GM12878 (cell line): ENCODE results near the gene IKZF5. TPM values are rescaled to one million over a fixed set of nuclear protein-coding genes. Genes with fewer than 3 reads are reported as not detected.
A peak's percentile ranks its signal among the peaks of the same experiment; 100 is the strongest.

ENCODE experiments used
- ASH2L ChIP-seq: fragments of 300-600, 200-600 bp; sonication (generic); IDR thresholded peaks from 2 replicates; pipeline ENCODE4 v1.6.1; 2017; ENCODE audit warnings: low read depth, mild to moderate bottlenecking, borderline replicate concordance
- ATF7 ChIP-seq: fragments of 450-650 bp; IDR thresholded peaks from 2 replicates; pipeline ENCODE4 v1.6.1; 2016; ENCODE audit warnings: low read depth, mild to moderate bottlenecking
- CHD2 ChIP-seq: IDR thresholded peaks from 2 replicates; pipeline ENCODE4 v1.6.1; 2011; ENCODE audit warnings: low read depth, low read length, improper control_type of control experiment, borderline replicate concordance
- CHD4 ChIP-seq: fragments of 200-600 bp; sonication (generic); IDR thresholded peaks from 2 replicates; pipeline ENCODE4 v1.6.1; 2016; ENCODE audit warnings: mild to moderate bottlenecking
- CREB1 ChIP-seq: IDR thresholded peaks from 2 replicates; pipeline ENCODE4 v1.6.1; 2012; ENCODE audit warnings: low read depth, mild to moderate bottlenecking, inconsistent platforms
- DPF2 ChIP-seq: fragments of 450-650 bp; IDR thresholded peaks from 2 replicates; pipeline ENCODE4 v1.6.1; 2017; ENCODE audit warnings: mild to moderate bottlenecking
- EZH2 ChIP-seq: IDR thresholded peaks from 2 replicates; pipeline ENCODE4 v1.6.1; 2012; ENCODE audit warnings: low read depth, mild to moderate bottlenecking, control low read depth, inconsistent platforms, low read length, borderline replicate concordance; ENCODE audit not compliant: control insufficient read depth
- HCFC1 ChIP-seq: fragments of 150-350 bp; IDR thresholded peaks from 2 replicates; pipeline ENCODE4 v1.6.1; 2014; ENCODE audit warnings: low read length
- IKZF1 ChIP-seq: fragments of 450-650 bp; conservative IDR thresholded peaks from 2 replicates; pipeline ENCODE4 v1.6.1; 2017; ENCODE audit warnings: antibody characterized with exemption, mild to moderate bottlenecking
- KAT2A ChIP-seq: conservative IDR thresholded peaks from 2 replicates; pipeline ENCODE4 v1.6.1; 2011; ENCODE audit warnings: low read depth, low read length; ENCODE audit not compliant: control insufficient read depth
- MLLT1 ChIP-seq: fragments of 450-650 bp; IDR thresholded peaks from 2 replicates; pipeline ENCODE4 v1.6.1; 2016; ENCODE audit warnings: mild to moderate bottlenecking
- MXI1 ChIP-seq: fragments of 150-350 bp; IDR thresholded peaks from 2 replicates; pipeline ENCODE4 v1.6.1; 2011; ENCODE audit warnings: low read depth, mild to moderate bottlenecking, inconsistent platforms, low read length, improper control_type of control experiment
- NR2C2 ChIP-seq: IDR thresholded peaks from 2 replicates; pipeline ENCODE4 v1.6.1; 2011; ENCODE audit warnings: borderline replicate concordance, low read depth; ENCODE audit not compliant: control insufficient read depth, insufficient read length
- POLR2A ChIP-seq: IDR thresholded peaks from 2 replicates; pipeline ENCODE4 v1.6.1; 2011; ENCODE audit warnings: low read depth, mild to moderate bottlenecking, low read length
- SIX5 ChIP-seq: IDR thresholded peaks from 2 replicates; pipeline ENCODE4 v1.6.1; 2011; ENCODE audit warnings: mild to moderate bottlenecking, low read depth, low read length, moderate library complexity; ENCODE audit not compliant: severe bottlenecking
- SMAD5 ChIP-seq: IDR thresholded peaks from 2 replicates; pipeline ENCODE4 v1.6.1; 2016; ENCODE audit warnings: antibody characterized with exemption, low read depth
- STAT1 ChIP-seq: fragments of 450-650 bp; conservative IDR thresholded peaks from 2 replicates; pipeline ENCODE4 v1.6.1; 2014; ENCODE audit warnings: antibody characterized with exemption, mild to moderate bottlenecking
- TCF12 ChIP-seq: IDR thresholded peaks from 2 replicates; pipeline ENCODE4 v1.6.1; 2011; ENCODE audit warnings: low read depth, mild to moderate bottlenecking, low read length
- ZNF274 ChIP-seq: IDR thresholded peaks from one replicate; pipeline ENCODE4 v1.8.0; 2011; ENCODE audit not compliant: insufficient read length, insufficient read depth
- ZSCAN29 ChIP-seq: fragments of 450-650 bp; IDR thresholded peaks from 2 replicates; pipeline ENCODE4 v1.6.1; 2017; ENCODE audit warnings: mild to moderate bottlenecking, moderate library complexity
- polyA plus RNA-seq, 11 experiments: library from polyadenylated mRNA; depleted of rRNA in 4 of 11; unstranded in 6 of 11; stranded (reverse) in 5 of 11; fragments of >200 nt; fragmentation: Nextera tagmentation in 4 of 11; fragmentation: Illumina TruSeq in 1 of 11; extraction: Ambion mirVana in 4 of 11; extraction: Trizol in 1 of 11; gene quantifications; 1 replicate in 1 of 11; 2 replicates in 10 of 11; pipeline versions ENCODE4 v1.2.1 to v1.2.3, GENCODE V29; 2011 to 2016; ENCODE audit warnings: inconsistent platforms in 2 of 11, missing spikeins in 2 of 11, low read depth in 1 of 11
- total RNA-seq, 4 experiments: library from RNA; depleted of rRNA in 3 of 4; stranded (reverse); fragments of >200 nt in 3 of 4; fragmentation: Illumina TruSeq in 1 of 4; extraction: Trizol in 1 of 4; gene quantifications; 2 replicates each; pipeline versions ENCODE4 v1.2.1 to v1.2.3, GENCODE V29; 2013 to 2021
- TF ChIP-seq, protein P1 (sequence below): fragments of 450-650 bp; IDR thresholded peaks from 2 replicates; pipeline ENCODE4 v1.6.1; 2017; ENCODE audit warnings: mild to moderate bottlenecking, moderate library complexity

Gene IKZF5
- total and polyA plus RNA-seq, 10 of the 15 experiments (the other 5 are each of a cell fraction or from before 2014, with no cell fraction given) = 5.3 to 23.2 (median 11.8) TPM

DNA sequence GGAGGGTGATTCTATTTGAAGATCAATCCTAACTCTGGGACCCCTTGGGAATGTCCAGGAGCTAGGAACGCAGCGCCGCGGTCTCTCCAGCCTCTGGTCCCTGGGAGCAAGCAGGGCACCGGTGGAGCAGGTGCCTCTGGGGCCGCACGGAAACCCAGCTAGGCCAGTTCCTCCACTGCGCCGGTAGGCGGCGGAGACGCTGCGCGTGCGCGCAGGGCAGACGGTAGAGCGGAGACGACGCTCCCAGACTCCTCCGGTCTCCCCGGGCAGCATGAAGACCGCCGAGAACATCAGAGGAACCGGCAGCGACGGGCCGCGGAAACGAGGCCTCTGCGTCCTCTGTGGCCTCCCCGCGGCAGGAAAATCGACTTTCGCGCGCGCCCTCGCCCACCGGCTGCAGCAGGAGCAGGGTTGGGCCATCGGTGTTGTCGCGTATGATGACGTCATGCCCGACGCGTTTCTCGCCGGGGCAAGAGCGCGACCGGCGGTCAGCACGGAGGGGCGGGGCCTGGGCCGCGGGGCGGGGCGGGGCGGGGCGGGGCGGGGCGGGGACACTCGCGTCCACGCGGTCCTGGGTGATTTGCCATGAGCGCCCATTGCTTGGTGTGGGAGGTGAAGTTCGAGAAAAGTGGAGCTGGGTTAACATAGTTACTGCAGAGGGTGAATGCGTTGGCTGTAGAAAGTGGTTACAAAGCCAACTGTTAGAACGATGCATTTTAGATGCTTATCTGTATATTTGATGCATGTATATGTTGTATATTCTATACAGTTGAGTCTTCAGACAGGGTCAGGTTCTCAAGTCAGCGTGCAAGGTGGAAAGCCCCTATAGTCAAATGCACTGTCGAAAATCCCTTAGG, 28.2 kb downstream of the IKZF5 start, which contains the start of gene PSTK (continued):
- TF ChIP-seq, protein P1, sequence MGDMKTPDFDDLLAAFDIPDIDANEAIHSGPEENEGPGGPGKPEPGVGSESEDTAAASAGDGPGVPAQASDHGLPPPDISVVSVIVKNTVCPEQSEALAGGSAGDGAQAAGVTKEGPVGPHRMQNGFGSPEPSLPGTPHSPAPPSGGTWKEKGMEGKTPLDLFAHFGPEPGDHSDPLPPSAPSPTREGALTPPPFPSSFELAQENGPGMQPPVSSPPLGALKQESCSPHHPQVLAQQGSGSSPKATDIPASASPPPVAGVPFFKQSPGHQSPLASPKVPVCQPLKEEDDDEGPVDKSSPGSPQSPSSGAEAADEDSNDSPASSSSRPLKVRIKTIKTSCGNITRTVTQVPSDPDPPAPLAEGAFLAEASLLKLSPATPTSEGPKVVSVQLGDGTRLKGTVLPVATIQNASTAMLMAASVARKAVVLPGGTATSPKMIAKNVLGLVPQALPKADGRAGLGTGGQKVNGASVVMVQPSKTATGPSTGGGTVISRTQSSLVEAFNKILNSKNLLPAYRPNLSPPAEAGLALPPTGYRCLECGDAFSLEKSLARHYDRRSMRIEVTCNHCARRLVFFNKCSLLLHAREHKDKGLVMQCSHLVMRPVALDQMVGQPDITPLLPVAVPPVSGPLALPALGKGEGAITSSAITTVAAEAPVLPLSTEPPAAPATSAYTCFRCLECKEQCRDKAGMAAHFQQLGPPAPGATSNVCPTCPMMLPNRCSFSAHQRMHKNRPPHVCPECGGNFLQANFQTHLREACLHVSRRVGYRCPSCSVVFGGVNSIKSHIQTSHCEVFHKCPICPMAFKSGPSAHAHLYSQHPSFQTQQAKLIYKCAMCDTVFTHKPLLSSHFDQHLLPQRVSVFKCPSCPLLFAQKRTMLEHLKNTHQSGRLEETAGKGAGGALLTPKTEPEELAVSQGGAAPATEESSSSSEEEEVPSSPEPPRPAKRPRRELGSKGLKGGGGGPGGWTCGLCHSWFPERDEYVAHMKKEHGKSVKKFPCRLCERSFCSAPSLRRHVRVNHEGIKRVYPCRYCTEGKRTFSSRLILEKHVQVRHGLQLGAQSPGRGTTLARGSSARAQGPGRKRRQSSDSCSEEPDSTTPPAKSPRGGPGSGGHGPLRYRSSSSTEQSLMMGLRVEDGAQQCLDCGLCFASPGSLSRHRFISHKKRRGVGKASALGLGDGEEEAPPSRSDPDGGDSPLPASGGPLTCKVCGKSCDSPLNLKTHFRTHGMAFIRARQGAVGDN = peak; percentile 97
- TF ChIP-seq IKZF1 = peak; percentile 91
- peak; percentile 88 for TF ChIP-seq ZSCAN29
- TF ChIP-seq HCFC1 = peak; percentile 62; the same call in 1 of the 2 replicates
- TF ChIP-seq CHD2 = no peak
- peak; percentile 56; the same call in 1 of the 2 replicates for TF ChIP-seq SMAD5
- TF ChIP-seq SIX5 = no peak
- TF ChIP-seq ZNF274 = no peak
- no peak for TF ChIP-seq KAT2A
- TF ChIP-seq CHD4 = no peak
- peak; percentile 77; the same call in 1 of the 2 replicates for TF ChIP-seq STAT1
- peak; percentile 82 for TF ChIP-seq DPF2
- peak; percentile 73 for TF ChIP-seq TCF12
- TF ChIP-seq CREB1 = peak; percentile 99
- peak; percentile 99 for TF ChIP-seq ATF7
- TF ChIP-seq EZH2 = no peak
- TF ChIP-seq MLLT1 = peak; percentile 93
- peak; percentile 96; the same call in 1 of the 2 replicates for TF ChIP-seq ASH2L
- TF ChIP-seq NR2C2 = no peak
- peak; percentile 40; the same call in 1 of the 2 replicates for TF ChIP-seq MXI1
- peak; percentile 97 for TF ChIP-seq POLR2A
